Dermis blood vessel endothelial cell (primary cell): Measurements from ENCODE around the gene UBL4B. TPM values are rescaled to one million over a fixed set of nuclear protein-coding genes. Genes with fewer than 3 reads are reported as not detected.

ENCODE experiments used
- DNase-seq: peaks from one replicate; pipeline ENCODE4 v3.0.0; 2010
- total RNA-seq: library from RNA; depleted of rRNA; stranded (reverse); fragments of >200 nt; gene quantifications from 2 replicates; pipeline ENCODE4 v1.2.3, GENCODE V29; 2014

The UBL4B gene
- total RNA-seq, 1 donor from 2014 or later = not detected

- DNase-seq = no peak
Observed at GRCh38 chr1:110159168-110159567, 46.9 kb downstream of the UBL4B start.

GRCh38 chr1:110160538-110161100, 48.4 kb downstream of the UBL4B start:
- no peak for DNase-seq

- DNase-seq = no peak
Observed at GRCh38 chr1:110161165-110161564, 48.9 kb downstream of the UBL4B start.

- DNase-seq = no peak
Observed at GRCh38 chr1:110161849-110162248, 49.6 kb downstream of the UBL4B start.

Other genes starting within 250 kb of the UBL4B start
- 19.6 and 21.1 TPM in 2 replicates for gene CSF1, start 201.6 kb upstream of the UBL4B start, total RNA-seq
- 47.1 and 62.7 TPM in 2 replicates for gene AHCYL1, start 127.7 kb upstream of the UBL4B start, total RNA-seq
- gene STRIP1, start 77.8 kb upstream of the UBL4B start, total RNA-seq = 50.4 and 55.1 TPM in 2 replicates
- not detected in 2 replicates for gene ALX3, start 41.8 kb upstream of the UBL4B start, total RNA-seq
- gene SLC6A17, start 38.1 kb downstream of the UBL4B start, total RNA-seq = 0.51 and 0.84 TPM in 2 replicates
- 5.1 and 5.8 TPM in 2 replicates for gene KCNC4, start 97.9 kb downstream of the UBL4B start, total RNA-seq
- 43.1 and 43.3 TPM in 2 replicates for gene RBM15, start 226.9 kb downstream of the UBL4B start, total RNA-seq